ENCODE data around the gene PHTF2. TPM values are rescaled to one million over a fixed set of nuclear protein-coding genes. Genes with fewer than 3 reads are reported as not detected.

Gene PHTF2
- total RNA-seq, 1 experiment from 2014 or later = 26.7 TPM

- TF ChIP-seq POLR2A (IDR thresholded peaks at IDR 0.05; ENCODE audit: borderline replicate concordance, extremely low read depth, insufficient read depth, insufficient read length) = no peak
- TF ChIP-seq CBX3 (IDR thresholded peaks at IDR 0.05; ENCODE audit: low read depth) = no peak
- no peak for TF ChIP-seq SIN3A (IDR thresholded peaks at IDR 0.05; ENCODE audit: low read depth)
- TF ChIP-seq ATF3 (IDR thresholded peaks at IDR 0.05) = no peak
- no peak for TF ChIP-seq RAD21 (IDR thresholded peaks at IDR 0.05; ENCODE audit: low read depth)
- TF ChIP-seq SP1 (IDR thresholded peaks at IDR 0.05; ENCODE audit: low read depth) = no peak
- TF ChIP-seq CTCF (IDR thresholded peaks at IDR 0.05 in 2 of 3, conservative IDR thresholded peaks at IDR 0.05 in 1 of 3; ENCODE audit: borderline replicate concordance in 1 of 3, insufficient read depth in 1 of 3, low read depth in 2 of 3, low read length in 2 of 3) = no peak
- no peak for TF ChIP-seq ZFX (IDR thresholded peaks at IDR 0.05)
- Histone ChIP-seq H3K9me2 (ENCODE audit: insufficient read depth) (no peaks in the 10 kb centered on the region), H3K27me3 (ENCODE audit: insufficient read depth, low read length) (no peaks in the 10 kb centered on the region), H3K9me3 (ENCODE audit: control insufficient read depth in 1 of 2, insufficient read depth in 1 of 2, low read depth in 1 of 2, low read length in 2 of 2) (0 out of 4 replicates have a peak, but pooled peaks cover 0 to under 1% of the 10 kb centered on the region in 2 experiments), H3K4me1 (ENCODE audit: control insufficient read depth in 1 of 2, insufficient read depth in 2 of 2, low read length in 2 of 2) (peaks cover 3 to 17% of the 10 kb centered on the region in 2 experiments; a peak in 3 of 4 replicates), H3K36me3 (ENCODE audit: control insufficient read depth in 1 of 2, insufficient read depth in 2 of 2, low read length in 2 of 2) (no peaks in the 10 kb centered on the region), H3K9ac (ENCODE audit: low read length) (no peak overlapping the region), H3K27ac (ENCODE audit: low read depth, low read length) (no peak overlapping the region), H3K4me3 (replicated peaks in 1 of 2; ENCODE audit: low read depth in 1 of 2, low read length in 2 of 2) (no peak overlapping the region), H2AFZ (ENCODE audit: low read depth, low read length, poor library complexity, severe bottlenecking) (no peak overlapping the region), H3K79me2 (ENCODE audit: insufficient read depth, low read length) (peaks cover 78% of the 10 kb centered on the region), H4K20me1 (ENCODE audit: insufficient read depth) (no peaks in the 10 kb centered on the region), H3K4me2 (ENCODE audit: low read length) (no peak overlapping the region)
- intact Hi-C loops (cut with micrococcal nuclease) = no loop called here
- CTCF ChIA-PET = no interaction called here
- RAD21 ChIA-PET (ENCODE audit: low non-redundant PET in 1 of 2, low total read pairs in 2 of 2, uncharacterized antibody in 2 of 2, unreplicated experiment in 2 of 2) = no interaction called here
- ATAC-seq = no peak
- no peak for DNase-seq (ENCODE audit: low read depth, low spot score)
- no TSS peak for BruUV-seq (replicated peaks)
- POLR2A ChIA-PET = no interaction called here
Measured at GRCh38 chr7:77800730-77801129, 2.2 kb downstream of the PHTF2 start.

All from HCT116 (cell line).